ENCODE measurements around the gene ADPGK.

DNA sequence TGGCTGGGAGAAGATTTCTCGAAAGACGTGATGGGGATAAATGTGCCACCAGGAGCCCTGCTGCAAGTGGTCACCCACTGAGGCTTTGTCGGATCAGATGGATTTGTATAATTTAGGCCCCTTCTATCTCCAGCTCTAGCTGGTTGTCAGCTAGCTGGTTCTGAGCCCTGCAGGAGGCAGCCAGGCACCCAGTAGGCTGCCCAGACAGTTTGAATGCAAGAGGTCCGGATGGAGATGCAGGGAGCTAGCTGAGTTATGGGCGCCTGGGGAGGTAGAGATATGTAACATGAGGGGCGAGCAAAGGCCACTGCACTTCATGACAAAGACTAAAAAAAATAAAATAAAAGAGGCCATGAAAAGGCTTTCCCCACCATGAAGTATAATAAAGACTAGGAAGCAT lies 35.1 kb upstream of the ADPGK start:
- TF ChIP-seq POLR2AphosphoS5 (IDR thresholded peaks at IDR 0.05) (no peak), EZH2 (IDR thresholded peaks at IDR 0.05; ENCODE audit: borderline replicate concordance, insufficient read depth, low read length, poor library complexity, severe bottlenecking) (no peak), RAD21 (conservative IDR thresholded peaks at IDR 0.05) (no peak), EP300 (conservative IDR thresholded peaks at IDR 0.05; ENCODE audit: poor library complexity, severe bottlenecking) (no peak)
- TF ChIP-seq, protein P1, sequence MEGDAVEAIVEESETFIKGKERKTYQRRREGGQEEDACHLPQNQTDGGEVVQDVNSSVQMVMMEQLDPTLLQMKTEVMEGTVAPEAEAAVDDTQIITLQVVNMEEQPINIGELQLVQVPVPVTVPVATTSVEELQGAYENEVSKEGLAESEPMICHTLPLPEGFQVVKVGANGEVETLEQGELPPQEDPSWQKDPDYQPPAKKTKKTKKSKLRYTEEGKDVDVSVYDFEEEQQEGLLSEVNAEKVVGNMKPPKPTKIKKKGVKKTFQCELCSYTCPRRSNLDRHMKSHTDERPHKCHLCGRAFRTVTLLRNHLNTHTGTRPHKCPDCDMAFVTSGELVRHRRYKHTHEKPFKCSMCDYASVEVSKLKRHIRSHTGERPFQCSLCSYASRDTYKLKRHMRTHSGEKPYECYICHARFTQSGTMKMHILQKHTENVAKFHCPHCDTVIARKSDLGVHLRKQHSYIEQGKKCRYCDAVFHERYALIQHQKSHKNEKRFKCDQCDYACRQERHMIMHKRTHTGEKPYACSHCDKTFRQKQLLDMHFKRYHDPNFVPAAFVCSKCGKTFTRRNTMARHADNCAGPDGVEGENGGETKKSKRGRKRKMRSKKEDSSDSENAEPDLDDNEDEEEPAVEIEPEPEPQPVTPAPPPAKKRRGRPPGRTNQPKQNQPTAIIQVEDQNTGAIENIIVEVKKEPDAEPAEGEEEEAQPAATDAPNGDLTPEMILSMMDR (IDR thresholded peaks at IDR 0.05; ENCODE audit: poor library complexity, severe bottlenecking): no peak
- TF ChIP-seq, protein P2, sequence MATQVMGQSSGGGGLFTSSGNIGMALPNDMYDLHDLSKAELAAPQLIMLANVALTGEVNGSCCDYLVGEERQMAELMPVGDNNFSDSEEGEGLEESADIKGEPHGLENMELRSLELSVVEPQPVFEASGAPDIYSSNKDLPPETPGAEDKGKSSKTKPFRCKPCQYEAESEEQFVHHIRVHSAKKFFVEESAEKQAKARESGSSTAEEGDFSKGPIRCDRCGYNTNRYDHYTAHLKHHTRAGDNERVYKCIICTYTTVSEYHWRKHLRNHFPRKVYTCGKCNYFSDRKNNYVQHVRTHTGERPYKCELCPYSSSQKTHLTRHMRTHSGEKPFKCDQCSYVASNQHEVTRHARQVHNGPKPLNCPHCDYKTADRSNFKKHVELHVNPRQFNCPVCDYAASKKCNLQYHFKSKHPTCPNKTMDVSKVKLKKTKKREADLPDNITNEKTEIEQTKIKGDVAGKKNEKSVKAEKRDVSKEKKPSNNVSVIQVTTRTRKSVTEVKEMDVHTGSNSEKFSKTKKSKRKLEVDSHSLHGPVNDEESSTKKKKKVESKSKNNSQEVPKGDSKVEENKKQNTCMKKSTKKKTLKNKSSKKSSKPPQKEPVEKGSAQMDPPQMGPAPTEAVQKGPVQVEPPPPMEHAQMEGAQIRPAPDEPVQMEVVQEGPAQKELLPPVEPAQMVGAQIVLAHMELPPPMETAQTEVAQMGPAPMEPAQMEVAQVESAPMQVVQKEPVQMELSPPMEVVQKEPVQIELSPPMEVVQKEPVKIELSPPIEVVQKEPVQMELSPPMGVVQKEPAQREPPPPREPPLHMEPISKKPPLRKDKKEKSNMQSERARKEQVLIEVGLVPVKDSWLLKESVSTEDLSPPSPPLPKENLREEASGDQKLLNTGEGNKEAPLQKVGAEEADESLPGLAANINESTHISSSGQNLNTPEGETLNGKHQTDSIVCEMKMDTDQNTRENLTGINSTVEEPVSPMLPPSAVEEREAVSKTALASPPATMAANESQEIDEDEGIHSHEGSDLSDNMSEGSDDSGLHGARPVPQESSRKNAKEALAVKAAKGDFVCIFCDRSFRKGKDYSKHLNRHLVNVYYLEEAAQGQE (IDR thresholded peaks at IDR 0.05; ENCODE audit: borderline replicate concordance): no peak
